Fibroblast of villous mesenchyme (primary cell): ENCODE data around the gene PNPLA1. TPM values are rescaled to one million over a fixed set of nuclear protein-coding genes. Genes with fewer than 3 reads are reported as not detected.

Experiments
- DNase-seq: peaks from one replicate; pipeline ENCODE4 v3.0.0-alpha.2; 2010; ENCODE audit warnings: low read depth
- H3K4me3 ChIP-seq: 2 replicates; pipeline ENCODE4 v1.5.1; 2011; ENCODE audit warnings: low read depth, mild to moderate bottlenecking, low read length
- total RNA-seq: library from RNA; depleted of rRNA; stranded (reverse); fragments of >200 nt; gene quantifications from 2 replicates; pipeline ENCODE4 v1.2.3, GENCODE V29; 2012
- TF ChIP-seq, protein P1 (sequence below): IDR thresholded peaks from 2 replicates; pipeline ENCODE4 v1.5.1; 2012; ENCODE audit warnings: low read depth, mild to moderate bottlenecking, low read length; ENCODE audit not compliant: insufficient read depth

The PNPLA1 gene
- total RNA-seq, 1 donor = not detected

- no peak for DNase-seq
- TF ChIP-seq, protein P1, sequence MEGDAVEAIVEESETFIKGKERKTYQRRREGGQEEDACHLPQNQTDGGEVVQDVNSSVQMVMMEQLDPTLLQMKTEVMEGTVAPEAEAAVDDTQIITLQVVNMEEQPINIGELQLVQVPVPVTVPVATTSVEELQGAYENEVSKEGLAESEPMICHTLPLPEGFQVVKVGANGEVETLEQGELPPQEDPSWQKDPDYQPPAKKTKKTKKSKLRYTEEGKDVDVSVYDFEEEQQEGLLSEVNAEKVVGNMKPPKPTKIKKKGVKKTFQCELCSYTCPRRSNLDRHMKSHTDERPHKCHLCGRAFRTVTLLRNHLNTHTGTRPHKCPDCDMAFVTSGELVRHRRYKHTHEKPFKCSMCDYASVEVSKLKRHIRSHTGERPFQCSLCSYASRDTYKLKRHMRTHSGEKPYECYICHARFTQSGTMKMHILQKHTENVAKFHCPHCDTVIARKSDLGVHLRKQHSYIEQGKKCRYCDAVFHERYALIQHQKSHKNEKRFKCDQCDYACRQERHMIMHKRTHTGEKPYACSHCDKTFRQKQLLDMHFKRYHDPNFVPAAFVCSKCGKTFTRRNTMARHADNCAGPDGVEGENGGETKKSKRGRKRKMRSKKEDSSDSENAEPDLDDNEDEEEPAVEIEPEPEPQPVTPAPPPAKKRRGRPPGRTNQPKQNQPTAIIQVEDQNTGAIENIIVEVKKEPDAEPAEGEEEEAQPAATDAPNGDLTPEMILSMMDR = no peak
- H3K4me3 ChIP-seq = no peak overlapping the region
Measured at GRCh38 chr6:36352477-36353157, 82.8 kb downstream of the PNPLA1 start.

GRCh38 chr6:36353411-36353915 lies 83.6 kb downstream of the PNPLA1 start:
- TF ChIP-seq, protein P1 = no peak
- H3K4me3 ChIP-seq = no peak overlapping the region
- DNase-seq = peak; percentile 20

GRCh38 chr6:36355819-36356218 lies 86.0 kb downstream of the PNPLA1 start:
- no peak for DNase-seq
- TF ChIP-seq, protein P1 = no peak
- H3K4me3 ChIP-seq = no peak overlapping the region

- DNase-seq = no peak
- no peak overlapping the region for H3K4me3 ChIP-seq
- TF ChIP-seq, protein P1 = no peak
Measured at GRCh38 chr6:36357872-36358225, 88.0 kb downstream of the PNPLA1 start.

Other genes with a start within 250 kb of the PNPLA1 start
- not detected in 2 replicates for gene SLC26A8, start 245.4 kb upstream of the PNPLA1 start, total RNA-seq
- gene MAPK14, start 242.3 kb upstream of the PNPLA1 start, total RNA-seq = 51.9 and 86.8 TPM in 2 replicates
- gene MAPK13, start 139.5 kb upstream of the PNPLA1 start, total RNA-seq = 8.1 and 10.8 TPM in 2 replicates
- 19.3 and 22.5 TPM in 2 replicates for gene BRPF3, start 73.3 kb upstream of the PNPLA1 start, total RNA-seq
- gene BNIP5, start 66.8 kb downstream of the PNPLA1 start, total RNA-seq = not detected in 2 replicates
- gene ETV7, start 117.6 kb downstream of the PNPLA1 start, total RNA-seq = 0.32 and 0.86 TPM in 2 replicates
- under 0.01 and 0.43 TPM in 2 replicates for gene PXT1, start 172.8 kb downstream of the PNPLA1 start, total RNA-seq
- 116 and 143 TPM in 2 replicates for gene KCTD20, start 172.9 kb downstream of the PNPLA1 start, total RNA-seq